GM13977 (cell line): Measurements from ENCODE around the gene ZNF451.

Experiments
- DNase-seq: peaks from one replicate; pipeline ENCODE4 v3.0.0; 2012; ENCODE audit warnings: low spot score
- CTCF ChIP-seq: IDR thresholded peaks from 2 replicates; pipeline ENCODE4 v1.5.1; 2012; ENCODE audit warnings: mild to moderate bottlenecking, control low read depth; ENCODE audit not compliant: insufficient read depth; ENCODE audit errors: extremely low read depth, missing control alignments
- in situ Hi-C: fragments of 300-500 bp; cut with MboI; formaldehyde crosslinking; loops from one replicate; pipeline ENCODE4 v1.12.0; 2022; ENCODE audit warnings: low sequenced_read_pairs, low pct_unique_long_range_greater_than_20kb, mixed read lengths, inconsistent platforms; ENCODE audit not compliant: unreplicated experiment

The ZNF451 gene

GRCh38 chr6:57064809-57065208 lies 25.2 kb upstream of the ZNF451 start:
- no peak for TF ChIP-seq CTCF
- no peak for DNase-seq
- in situ Hi-C loops = no loop called here

- no peak for DNase-seq
- in situ Hi-C loops = no loop called here
- no peak for TF ChIP-seq CTCF
These were observed 21.9 kb upstream of the ZNF451 start for GRCh38 chr6:57068061-57068460.

- in situ Hi-C loops = no loop called here
- no peak for TF ChIP-seq CTCF
- no peak for DNase-seq
These were observed 20.8 kb upstream of the ZNF451 start for GRCh38 chr6:57069228-57069627.

GRCh38 chr6:57069920-57070331 lies 20.1 kb upstream of the ZNF451 start:
- in situ Hi-C loops = no loop called here
- DNase-seq = no peak
- no peak for TF ChIP-seq CTCF

- in situ Hi-C loops = no loop called here
- no peak for DNase-seq
- no peak for TF ChIP-seq CTCF
These were observed 17.9 kb upstream of the ZNF451 start for GRCh38 chr6:57072108-57072507.

GRCh38 chr6:57074383-57074782 lies 15.6 kb upstream of the ZNF451 start:
- no peak for DNase-seq
- TF ChIP-seq CTCF = no peak
- in situ Hi-C loops = no loop called here

GRCh38 chr6:57075092-57075491 lies 14.9 kb upstream of the ZNF451 start:
- in situ Hi-C loops = no loop called here
- no peak for DNase-seq
- TF ChIP-seq CTCF = no peak
